Liver (tissue), 9 donors: ENCODE results near the gene CTNNAL1. TPM values are rescaled to one million over a fixed set of nuclear protein-coding genes. Genes with fewer than 3 reads are reported as not detected.

Source experiments
- DNase-seq: peaks from one replicate; pipeline ENCODE4 v3.0.0-alpha.2; 2017; ENCODE audit warnings: low spot score
- H3K27ac ChIP-seq, 2 donors: one replicate each; pipeline ENCODE4 v1.7.0; 2013; ENCODE audit warnings: inconsistent platforms in 2 of 2, low read length in 2 of 2, control low read depth in 1 of 2, low read depth in 1 of 2, mild to moderate bottlenecking in 1 of 2
- H3K27me3 ChIP-seq, 4 donors: one replicate each; pipeline versions ENCODE4 v1.6.1 to v1.7.0; 2013; ENCODE audit warnings: low read length in 3 of 4, inconsistent platforms in 1 of 4, mild to moderate bottlenecking in 1 of 4, moderate library complexity in 1 of 4; ENCODE audit not compliant: control insufficient read depth in 4 of 4, insufficient read depth in 4 of 4
- H3K36me3 ChIP-seq, 4 donors: one replicate each; pipeline versions ENCODE4 v1.6.1 to v1.7.0; 2013; ENCODE audit warnings: low read length in 3 of 4, mild to moderate bottlenecking in 3 of 4, low read depth in 1 of 4, moderate library complexity in 1 of 4; ENCODE audit not compliant: control insufficient read depth in 4 of 4, insufficient read depth in 3 of 4
- H3K4me1 ChIP-seq, 4 donors: one replicate each; pipeline versions ENCODE4 v1.6.1 to v1.7.0; 2013; ENCODE audit warnings: low read length in 3 of 4, mild to moderate bottlenecking in 3 of 4, moderate library complexity in 1 of 4; ENCODE audit not compliant: control insufficient read depth in 4 of 4, insufficient read depth in 4 of 4
- H3K4me3 ChIP-seq, 3 donors: one replicate each; pipeline versions ENCODE4 v1.6.1 to v1.7.0; 2013; ENCODE audit warnings: low read length in 3 of 3, control low read depth in 1 of 3, low read depth in 1 of 3, mild to moderate bottlenecking in 1 of 3
- H3K9ac ChIP-seq, 2 donors: one replicate each; pipeline ENCODE4 v1.7.0; 2013; ENCODE audit warnings: low read length in 2 of 2, mild to moderate bottlenecking in 2 of 2, moderate library complexity in 2 of 2, control low read depth in 1 of 2, low read depth in 1 of 2
- H3K9me3 ChIP-seq, 4 donors: one replicate each; pipeline versions ENCODE4 v1.6.1 to v1.7.0; 2013; ENCODE audit warnings: low read length in 3 of 4; ENCODE audit not compliant: control insufficient read depth in 4 of 4
- EGR1 ChIP-seq, 2 donors: IDR thresholded peaks; 2 replicates each; pipeline ENCODE4 v1.6.1; 2016 to 2018; ENCODE audit warnings: antibody characterized with exemption in 2 of 2, low read depth in 2 of 2
- FOXA1 ChIP-seq: IDR thresholded peaks from 2 replicates; pipeline ENCODE4 v1.6.1; 2016; ENCODE audit warnings: antibody characterized with exemption
- FOXA2 ChIP-seq: IDR thresholded peaks from 2 replicates; pipeline ENCODE4 v1.6.1; 2016; ENCODE audit warnings: antibody characterized with exemption
- GABPA ChIP-seq, 2 donors: IDR thresholded peaks in 1 of 2; conservative IDR thresholded peaks in 1 of 2; 2 replicates each; pipeline ENCODE4 v1.6.1; 2016; ENCODE audit warnings: antibody characterized with exemption in 2 of 2, mild to moderate bottlenecking in 1 of 2, moderate library complexity in 1 of 2
- HNF4A ChIP-seq, 2 donors: conservative IDR thresholded peaks; 2 replicates each; pipeline ENCODE4 v1.6.1; 2016; ENCODE audit warnings: antibody characterized with exemption in 2 of 2, mild to moderate bottlenecking in 2 of 2
- HNF4G ChIP-seq: IDR thresholded peaks from 2 replicates; pipeline ENCODE4 v1.6.1; 2016; ENCODE audit warnings: antibody characterized with exemption
- JUND ChIP-seq, 2 donors: IDR thresholded peaks; 2 replicates each; pipeline ENCODE4 v1.6.1; 2016; ENCODE audit warnings: antibody characterized with exemption in 2 of 2
- NR2F2 ChIP-seq: IDR thresholded peaks from 2 replicates; pipeline ENCODE4 v1.6.1; 2016; ENCODE audit warnings: antibody characterized with exemption
- RAD21 ChIP-seq, 2 donors: IDR thresholded peaks; 2 replicates each; pipeline ENCODE4 v1.6.1; 2016; ENCODE audit warnings: antibody characterized with exemption in 2 of 2, mild to moderate bottlenecking in 2 of 2
- RXRA ChIP-seq, 2 donors: IDR thresholded peaks; 2 replicates each; pipeline ENCODE4 v1.6.1; 2017 to 2018; ENCODE audit warnings: antibody characterized with exemption in 2 of 2, mild to moderate bottlenecking in 1 of 2
- SP1 ChIP-seq: IDR thresholded peaks from 2 replicates; pipeline ENCODE4 v1.6.1; 2018; ENCODE audit warnings: antibody characterized with exemption, mild to moderate bottlenecking
- TAF1 ChIP-seq: conservative IDR thresholded peaks from 2 replicates; pipeline ENCODE4 v1.6.1; 2016; ENCODE audit warnings: antibody characterized with exemption, mild to moderate bottlenecking
- YY1 ChIP-seq: IDR thresholded peaks from 2 replicates; pipeline ENCODE4 v1.6.1; 2016; ENCODE audit warnings: antibody characterized with exemption, mild to moderate bottlenecking
- WGBS: extraction: QIAGEN DNeasy Blood & Tissue Kit; methylation state at CpG from one replicate; pipeline ENCODE4 v1.1.7; 2013; 5-methylcytosine and 5-hydroxymethylcytosine counted together
- polyA plus RNA-seq, 2 donors: library from polyadenylated mRNA; stranded (reverse) in 1 of 2; unstranded in 1 of 2; fragments of 200-250 nt in 1 of 2; fragments of >200 nt in 1 of 2; fragmentation: Nextera tagmentation in 1 of 2; extraction: Ambion mirVana in 1 of 2; gene quantifications; one replicate each; pipeline versions ENCODE4 v1.2.1 to v1.2.3, GENCODE V29; 2013 to 2015
- total RNA-seq, 2 donors: library from RNA; depleted of rRNA; stranded (reverse); fragments of >200 nt; gene quantifications; one replicate each; pipeline ENCODE4 v1.2.3, GENCODE V29; 2014
- TF ChIP-seq, protein P1 (sequence below): IDR thresholded peaks from 2 replicates; pipeline ENCODE4 v1.6.1; 2016; ENCODE audit warnings: antibody characterized with exemption
- TF ChIP-seq, protein P2 (sequence below): IDR thresholded peaks from 2 replicates; pipeline ENCODE4 v1.6.1; 2016; ENCODE audit warnings: antibody characterized with exemption
- TF ChIP-seq, protein P3 (sequence below): IDR thresholded peaks from 2 replicates; pipeline ENCODE4 v1.6.1; 2016; ENCODE audit warnings: antibody characterized with exemption, mild to moderate bottlenecking
- TF ChIP-seq, protein P4 (sequence below): fragments of 150-350 bp; IDR thresholded peaks from 2 replicates; pipeline ENCODE4 v1.5.1; 2017; ENCODE audit warnings: improper control_type of control experiment, low read depth, low read length; ENCODE audit not compliant: missing input control
- donor health status: healthy.
- donor health status: healthy.
- donor health status: healthy.
- donor health status: healthy.
- donor health status: healthy.

The CTNNAL1 gene
- total and polyA plus RNA-seq, 4 donors: 10.5 to 31.5 (median 18.6) TPM

DNA sequence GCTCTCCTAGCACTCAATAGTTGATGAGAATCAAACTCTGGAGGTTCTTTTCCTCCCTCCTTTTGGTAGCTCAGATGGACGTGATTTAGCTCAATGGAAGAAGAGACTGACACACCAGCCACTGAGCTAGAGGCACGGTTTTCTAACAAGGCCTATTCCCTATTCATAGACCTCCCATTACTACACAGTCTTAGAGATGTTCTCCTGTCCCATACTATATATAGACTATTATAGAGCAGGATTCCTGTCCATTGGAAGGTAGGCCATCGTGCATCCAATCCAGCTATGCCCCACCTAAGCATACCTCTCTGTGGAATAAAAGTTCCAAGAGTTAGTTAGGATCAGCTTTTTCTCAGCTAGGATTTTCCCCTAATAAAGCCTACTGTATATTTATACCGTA is 30.3 kb upstream of the CTNNAL1 start:
- H3K36me3 ChIP-seq: peaks cover 3 to 37% (median 35%) of the 10 kb centered on the region in 4 donors
- H3K4me1 ChIP-seq: no peaks in the 10 kb centered on the region
- no peaks in the 10 kb centered on the region for H3K27me3 ChIP-seq
- DNase-seq: no peak
- TF ChIP-seq, protein P1, sequence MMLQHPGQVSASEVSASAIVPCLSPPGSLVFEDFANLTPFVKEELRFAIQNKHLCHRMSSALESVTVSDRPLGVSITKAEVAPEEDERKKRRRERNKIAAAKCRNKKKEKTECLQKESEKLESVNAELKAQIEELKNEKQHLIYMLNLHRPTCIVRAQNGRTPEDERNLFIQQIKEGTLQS: no peak
- TF ChIP-seq RAD21 (IDR thresholded peaks at IDR 0.05): no peak
- TF ChIP-seq RXRA (IDR thresholded peaks at IDR 0.05): no peak
- TF ChIP-seq TAF1: no peak
- TF ChIP-seq EGR1 (IDR thresholded peaks at IDR 0.05; ENCODE audit: low read depth in 2 of 2): no peak
- TF ChIP-seq YY1: no peak
- no peak for TF ChIP-seq FOXA1
- TF ChIP-seq, protein P2, sequence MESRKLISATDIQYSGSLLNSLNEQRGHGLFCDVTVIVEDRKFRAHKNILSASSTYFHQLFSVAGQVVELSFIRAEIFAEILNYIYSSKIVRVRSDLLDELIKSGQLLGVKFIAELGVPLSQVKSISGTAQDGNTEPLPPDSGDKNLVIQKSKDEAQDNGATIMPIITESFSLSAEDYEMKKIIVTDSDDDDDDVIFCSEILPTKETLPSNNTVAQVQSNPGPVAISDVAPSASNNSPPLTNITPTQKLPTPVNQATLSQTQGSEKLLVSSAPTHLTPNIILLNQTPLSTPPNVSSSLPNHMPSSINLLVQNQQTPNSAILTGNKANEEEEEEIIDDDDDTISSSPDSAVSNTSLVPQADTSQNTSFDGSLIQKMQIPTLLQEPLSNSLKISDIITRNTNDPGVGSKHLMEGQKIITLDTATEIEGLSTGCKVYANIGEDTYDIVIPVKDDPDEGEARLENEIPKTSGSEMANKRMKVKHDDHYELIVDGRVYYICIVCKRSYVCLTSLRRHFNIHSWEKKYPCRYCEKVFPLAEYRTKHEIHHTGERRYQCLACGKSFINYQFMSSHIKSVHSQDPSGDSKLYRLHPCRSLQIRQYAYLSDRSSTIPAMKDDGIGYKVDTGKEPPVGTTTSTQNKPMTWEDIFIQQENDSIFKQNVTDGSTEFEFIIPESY: no peak
- H3K27ac ChIP-seq: no peak overlapping the region
- WGBS: 99% methylated on average over 4 of the region's 4 CpGs
- no peaks in the 10 kb centered on the region for H3K9me3 ChIP-seq
- H3K4me3 ChIP-seq: no peak overlapping the region
- H3K9ac ChIP-seq: no peak overlapping the region

DNA sequence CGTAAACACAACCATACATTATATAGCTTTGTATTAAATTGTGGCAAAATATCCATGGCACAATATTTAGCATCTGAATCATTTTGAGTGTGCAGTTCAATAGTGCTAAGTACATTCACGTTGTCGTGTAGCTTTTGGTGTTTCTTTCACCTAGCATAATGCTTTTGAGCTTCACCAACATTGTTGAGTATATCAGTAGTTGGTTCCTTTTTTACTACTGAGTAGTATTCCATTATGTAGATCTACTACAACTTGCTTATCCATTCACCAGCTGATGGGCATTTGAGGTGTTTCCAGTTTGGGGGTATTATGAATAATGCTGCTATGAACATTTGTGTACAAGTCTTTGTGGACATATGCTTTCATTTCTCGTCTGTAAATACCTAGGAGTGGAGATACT is 27.3 kb upstream of the CTNNAL1 start:
- Histone ChIP-seq H3K27me3 (no peaks in the 10 kb centered on the region), H3K4me3 (no peak overlapping the region), H3K9ac (no peak overlapping the region), H3K9me3 (no peaks in the 10 kb centered on the region), H3K4me1 (peaks cover 1 to 14% (median 13%) of the 10 kb centered on the region in 4 donors), H3K27ac (no peak overlapping the region), H3K36me3 (peaks cover 3 to 21% (median 16%) of the 10 kb centered on the region in 4 donors)
- DNase-seq: no peak
- WGBS: 98% methylated on average over 4 of the region's 4 CpGs
- TF ChIP-seq GABPA (IDR thresholded peaks at IDR 0.05 in 1 of 2, conservative IDR thresholded peaks at IDR 0.05 in 1 of 2): no peak
- TF ChIP-seq YY1: no peak
- TF ChIP-seq SP1: no peak
- TF ChIP-seq, protein P1: no peak
- TF ChIP-seq, protein P3, sequence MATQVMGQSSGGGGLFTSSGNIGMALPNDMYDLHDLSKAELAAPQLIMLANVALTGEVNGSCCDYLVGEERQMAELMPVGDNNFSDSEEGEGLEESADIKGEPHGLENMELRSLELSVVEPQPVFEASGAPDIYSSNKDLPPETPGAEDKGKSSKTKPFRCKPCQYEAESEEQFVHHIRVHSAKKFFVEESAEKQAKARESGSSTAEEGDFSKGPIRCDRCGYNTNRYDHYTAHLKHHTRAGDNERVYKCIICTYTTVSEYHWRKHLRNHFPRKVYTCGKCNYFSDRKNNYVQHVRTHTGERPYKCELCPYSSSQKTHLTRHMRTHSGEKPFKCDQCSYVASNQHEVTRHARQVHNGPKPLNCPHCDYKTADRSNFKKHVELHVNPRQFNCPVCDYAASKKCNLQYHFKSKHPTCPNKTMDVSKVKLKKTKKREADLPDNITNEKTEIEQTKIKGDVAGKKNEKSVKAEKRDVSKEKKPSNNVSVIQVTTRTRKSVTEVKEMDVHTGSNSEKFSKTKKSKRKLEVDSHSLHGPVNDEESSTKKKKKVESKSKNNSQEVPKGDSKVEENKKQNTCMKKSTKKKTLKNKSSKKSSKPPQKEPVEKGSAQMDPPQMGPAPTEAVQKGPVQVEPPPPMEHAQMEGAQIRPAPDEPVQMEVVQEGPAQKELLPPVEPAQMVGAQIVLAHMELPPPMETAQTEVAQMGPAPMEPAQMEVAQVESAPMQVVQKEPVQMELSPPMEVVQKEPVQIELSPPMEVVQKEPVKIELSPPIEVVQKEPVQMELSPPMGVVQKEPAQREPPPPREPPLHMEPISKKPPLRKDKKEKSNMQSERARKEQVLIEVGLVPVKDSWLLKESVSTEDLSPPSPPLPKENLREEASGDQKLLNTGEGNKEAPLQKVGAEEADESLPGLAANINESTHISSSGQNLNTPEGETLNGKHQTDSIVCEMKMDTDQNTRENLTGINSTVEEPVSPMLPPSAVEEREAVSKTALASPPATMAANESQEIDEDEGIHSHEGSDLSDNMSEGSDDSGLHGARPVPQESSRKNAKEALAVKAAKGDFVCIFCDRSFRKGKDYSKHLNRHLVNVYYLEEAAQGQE: no peak
- TF ChIP-seq FOXA2: no peak
- TF ChIP-seq EGR1 (IDR thresholded peaks at IDR 0.05; ENCODE audit: low read depth in 2 of 2): no peak
- no peak for TF ChIP-seq NR2F2
- TF ChIP-seq HNF4G: no peak
- TF ChIP-seq HNF4A (conservative IDR thresholded peaks at IDR 0.05): no peak
- no peak for TF ChIP-seq RAD21 (IDR thresholded peaks at IDR 0.05)
- TF ChIP-seq, protein P4, sequence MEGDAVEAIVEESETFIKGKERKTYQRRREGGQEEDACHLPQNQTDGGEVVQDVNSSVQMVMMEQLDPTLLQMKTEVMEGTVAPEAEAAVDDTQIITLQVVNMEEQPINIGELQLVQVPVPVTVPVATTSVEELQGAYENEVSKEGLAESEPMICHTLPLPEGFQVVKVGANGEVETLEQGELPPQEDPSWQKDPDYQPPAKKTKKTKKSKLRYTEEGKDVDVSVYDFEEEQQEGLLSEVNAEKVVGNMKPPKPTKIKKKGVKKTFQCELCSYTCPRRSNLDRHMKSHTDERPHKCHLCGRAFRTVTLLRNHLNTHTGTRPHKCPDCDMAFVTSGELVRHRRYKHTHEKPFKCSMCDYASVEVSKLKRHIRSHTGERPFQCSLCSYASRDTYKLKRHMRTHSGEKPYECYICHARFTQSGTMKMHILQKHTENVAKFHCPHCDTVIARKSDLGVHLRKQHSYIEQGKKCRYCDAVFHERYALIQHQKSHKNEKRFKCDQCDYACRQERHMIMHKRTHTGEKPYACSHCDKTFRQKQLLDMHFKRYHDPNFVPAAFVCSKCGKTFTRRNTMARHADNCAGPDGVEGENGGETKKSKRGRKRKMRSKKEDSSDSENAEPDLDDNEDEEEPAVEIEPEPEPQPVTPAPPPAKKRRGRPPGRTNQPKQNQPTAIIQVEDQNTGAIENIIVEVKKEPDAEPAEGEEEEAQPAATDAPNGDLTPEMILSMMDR: no peak
- no peak for TF ChIP-seq JUND (IDR thresholded peaks at IDR 0.05)
- no peak for TF ChIP-seq TAF1
